22Rv1 (cell line): ENCODE measurements around the gene OTOP2.

Experiments
- CTCF ChIP-seq: fragments of 450-650 bp; IDR thresholded peaks from 2 replicates; pipeline ENCODE4 v1.5.1; 2017; ENCODE audit warnings: mild to moderate bottlenecking
- ZFX ChIP-seq: fragments of 450-650 bp; IDR thresholded peaks from 2 replicates; pipeline ENCODE4 v1.6.1; 2017; ENCODE audit warnings: antibody characterized with exemption, borderline replicate concordance

DNA sequence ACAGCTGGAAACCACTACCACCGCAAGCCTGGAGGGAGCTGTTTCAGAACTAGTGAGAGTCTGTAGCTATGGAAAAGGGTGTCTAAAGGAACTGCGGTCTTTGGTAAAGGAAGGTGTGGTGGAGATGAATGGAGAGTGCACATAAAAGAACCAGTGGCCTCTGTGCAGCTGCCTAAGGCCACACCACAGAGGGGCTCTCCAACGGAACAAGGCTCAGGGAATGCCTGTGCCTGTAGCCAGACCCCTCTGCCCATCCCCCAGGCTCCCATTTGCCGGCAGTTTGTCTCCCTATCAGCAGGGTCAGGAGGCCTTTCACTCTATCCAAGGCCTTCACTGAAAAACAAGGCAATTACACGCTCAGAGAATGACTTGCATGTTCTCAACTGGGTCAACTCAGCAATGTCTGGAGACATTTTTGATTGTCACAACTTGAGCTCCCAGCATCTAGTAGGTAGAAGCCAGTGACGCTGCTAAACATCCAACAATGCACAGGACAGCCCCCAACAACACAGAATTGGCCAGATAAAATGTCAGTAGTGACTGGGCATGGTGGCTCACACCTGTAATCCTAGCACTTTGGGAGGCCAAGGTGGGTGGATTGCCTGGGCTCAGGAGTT, 48.0 kb upstream of the OTOP2 start:
- TF ChIP-seq CTCF (no peak), ZFX (no peak)
